Activated naive CD8-positive, alpha-beta T cell (primary cell): Measurements from ENCODE around the gene ITGAV.

Experiments
- H3K27ac Mint-ChIP-seq: one replicate; pipeline ENCODE4 v1.8.0; 2021; ENCODE audit warnings: mixed read lengths
- H3K27me3 Mint-ChIP-seq: one replicate; pipeline ENCODE4 v1.8.0; 2021; ENCODE audit warnings: mixed read lengths
- H3K36me3 Mint-ChIP-seq: one replicate; pipeline ENCODE4 v1.8.0; 2021; ENCODE audit warnings: mixed read lengths
- H3K4me1 Mint-ChIP-seq: one replicate; pipeline ENCODE4 v1.8.0; 2021; ENCODE audit warnings: low read depth, mixed read lengths
- H3K4me3 Mint-ChIP-seq: one replicate; pipeline ENCODE4 v1.8.0; 2021; ENCODE audit warnings: mild to moderate bottlenecking, mixed read lengths
- H3K9me3 Mint-ChIP-seq: one replicate; pipeline ENCODE4 v1.8.0; 2021; ENCODE audit warnings: low read depth, mixed read lengths

ITGAV gene

GRCh38 chr2:186614373-186614772 lies 24.5 kb downstream of the ITGAV start:
- no peak overlapping the region for H3K4me3 Mint-ChIP-seq
- H3K9me3 Mint-ChIP-seq, result no peaks in the 10 kb centered on the region
- H3K36me3 Mint-ChIP-seq, result peaks cover 4% of the 10 kb centered on the region
- H3K27ac Mint-ChIP-seq, result no peak overlapping the region
- H3K4me1 Mint-ChIP-seq, result no peaks in the 10 kb centered on the region
- no peaks in the 10 kb centered on the region for H3K27me3 Mint-ChIP-seq

GRCh38 chr2:186617148-186617547 lies 27.3 kb downstream of the ITGAV start:
- Mint-ChIP-seq H3K4me1 (no peaks in the 10 kb centered on the region), H3K27me3 (no peaks in the 10 kb centered on the region), H3K27ac (no peak overlapping the region), H3K9me3 (no peaks in the 10 kb centered on the region), H3K4me3 (no peak overlapping the region), H3K36me3 (peaks cover 4% of the 10 kb centered on the region)

DNA sequence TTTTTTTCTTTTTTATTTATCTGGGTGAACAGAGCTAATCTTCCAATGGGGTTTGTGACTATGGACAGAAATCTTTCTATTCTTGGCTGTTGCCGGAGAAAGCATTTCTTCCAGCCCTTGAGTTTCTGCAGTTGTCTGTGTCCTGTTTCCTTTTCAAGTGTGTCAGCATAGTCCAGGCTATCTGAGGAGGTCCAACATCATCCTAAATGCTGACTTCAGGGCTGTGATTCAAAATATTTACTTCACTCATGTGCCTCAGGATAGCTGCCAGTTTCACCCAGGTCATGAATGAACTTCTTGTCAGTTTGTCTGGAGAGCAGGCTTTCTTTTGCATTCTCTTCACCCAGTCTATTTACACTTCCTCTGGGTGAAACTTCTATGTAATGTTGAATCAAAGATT lies 27.9 kb downstream of the ITGAV start:
- no peaks in the 10 kb centered on the region for H3K4me1 Mint-ChIP-seq
- H3K27me3 Mint-ChIP-seq, result no peaks in the 10 kb centered on the region
- peaks cover 4% of the 10 kb centered on the region for H3K36me3 Mint-ChIP-seq
- H3K27ac Mint-ChIP-seq, result no peak overlapping the region
- H3K4me3 Mint-ChIP-seq, result no peak overlapping the region
- no peaks in the 10 kb centered on the region for H3K9me3 Mint-ChIP-seq

DNA sequence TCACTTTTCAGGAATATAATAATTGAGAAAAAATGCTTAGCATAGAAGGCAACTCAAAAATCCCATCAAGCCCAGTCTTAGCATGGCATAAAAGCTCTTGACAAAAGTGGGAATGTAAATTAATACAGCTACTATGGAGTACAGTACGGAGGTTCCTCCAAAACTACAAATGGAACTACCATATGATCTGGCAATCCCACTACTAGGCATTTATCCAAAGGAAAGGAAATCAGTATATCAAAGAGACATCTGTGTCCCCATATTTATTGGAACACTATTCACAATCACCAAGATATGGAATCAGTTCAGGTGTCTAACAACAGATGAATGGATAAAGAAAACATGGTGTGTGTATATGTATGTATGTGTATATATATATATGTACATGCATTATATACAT lies 28.8 kb downstream of the ITGAV start:
- H3K27ac Mint-ChIP-seq, result no peak overlapping the region
- no peaks in the 10 kb centered on the region for H3K27me3 Mint-ChIP-seq
- H3K36me3 Mint-ChIP-seq, result peaks cover 10% of the 10 kb centered on the region

GRCh38 chr2:186623084-186623483 lies 33.2 kb downstream of the ITGAV start:
- Mint-ChIP-seq H3K36me3 (peaks cover 18% of the 10 kb centered on the region), H3K27ac (no peak overlapping the region), H3K27me3 (no peaks in the 10 kb centered on the region), H3K9me3 (no peaks in the 10 kb centered on the region), H3K4me1 (no peaks in the 10 kb centered on the region), H3K4me3 (no peak overlapping the region)

More for the DNA sequence above, 28.8 kb downstream of the ITGAV start:
- H3K4me3 Mint-ChIP-seq, result no peak overlapping the region
- H3K4me1 Mint-ChIP-seq, result no peaks in the 10 kb centered on the region
- H3K9me3 Mint-ChIP-seq, result no peaks in the 10 kb centered on the region

DNA sequence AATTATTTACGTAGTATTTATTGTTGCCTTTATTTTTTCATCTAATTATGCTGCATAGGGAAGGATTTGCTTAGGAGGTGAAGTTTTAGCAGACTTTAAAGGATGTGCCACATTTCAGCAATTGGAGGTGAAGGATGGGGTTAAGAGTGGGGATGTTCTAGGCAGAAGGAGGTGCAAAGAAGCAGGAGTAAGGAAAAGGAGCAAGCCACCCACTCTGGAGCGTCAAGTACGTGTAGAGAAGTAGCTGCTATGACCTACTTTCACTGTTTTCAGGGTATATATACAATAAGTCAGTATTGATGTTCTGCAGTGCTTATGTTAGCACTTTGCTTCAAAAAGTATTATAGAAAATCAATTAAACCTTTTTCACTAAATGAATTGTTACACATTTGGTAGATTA lies 34.4 kb downstream of the ITGAV start:
- peaks cover 15% of the 10 kb centered on the region for H3K36me3 Mint-ChIP-seq
- no peaks in the 10 kb centered on the region for H3K27me3 Mint-ChIP-seq
- H3K9me3 Mint-ChIP-seq, result no peaks in the 10 kb centered on the region
- H3K4me3 Mint-ChIP-seq, result no peak overlapping the region
- no peak overlapping the region for H3K27ac Mint-ChIP-seq
- H3K4me1 Mint-ChIP-seq, result no peaks in the 10 kb centered on the region

GRCh38 chr2:186629250-186629996 lies 39.6 kb downstream of the ITGAV start:
- no peaks in the 10 kb centered on the region for H3K27me3 Mint-ChIP-seq
- no peaks in the 10 kb centered on the region for H3K4me1 Mint-ChIP-seq
- H3K36me3 Mint-ChIP-seq, result peaks cover 2% of the 10 kb centered on the region
- no peaks in the 10 kb centered on the region for H3K9me3 Mint-ChIP-seq
- H3K27ac Mint-ChIP-seq, result no peak overlapping the region
- H3K4me3 Mint-ChIP-seq, result no peak overlapping the region

- Mint-ChIP-seq H3K27ac (no peak overlapping the region), H3K4me3 (no peak overlapping the region), H3K9me3 (no peaks in the 10 kb centered on the region), H3K4me1 (no peaks in the 10 kb centered on the region), H3K27me3 (no peaks in the 10 kb centered on the region), H3K36me3 (no peaks in the 10 kb centered on the region)
Measured at GRCh38 chr2:186632417-186632816, 42.6 kb downstream of the ITGAV start.

DNA sequence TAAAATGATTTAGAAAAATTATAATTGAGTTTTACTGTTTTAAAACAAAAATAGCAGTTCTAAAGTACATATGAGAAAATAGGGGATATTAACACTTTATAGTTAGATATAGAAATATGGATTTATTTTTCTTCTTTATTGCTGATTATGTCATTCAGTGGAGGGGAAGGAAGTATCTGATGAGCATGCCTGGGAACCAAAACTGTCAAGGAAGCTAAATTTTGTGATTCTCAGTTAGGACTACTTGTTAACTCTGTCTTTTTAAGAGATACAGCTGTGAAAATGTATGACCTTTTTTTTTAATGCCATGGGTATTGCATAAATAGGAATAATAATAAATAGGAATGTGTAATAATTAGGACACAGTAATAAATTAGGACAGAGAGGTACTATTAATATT lies 44.8 kb downstream of the ITGAV start:
- no peaks in the 10 kb centered on the region for H3K27me3 Mint-ChIP-seq
- H3K4me1 Mint-ChIP-seq, result peaks cover 7% of the 10 kb centered on the region
- no peak overlapping the region for H3K4me3 Mint-ChIP-seq
- no peak overlapping the region for H3K27ac Mint-ChIP-seq
- H3K36me3 Mint-ChIP-seq, result no peaks in the 10 kb centered on the region
- no peaks in the 10 kb centered on the region for H3K9me3 Mint-ChIP-seq

GRCh38 chr2:186636800-186637496 lies 47.1 kb downstream of the ITGAV start:
- no peaks in the 10 kb centered on the region for H3K9me3 Mint-ChIP-seq
- H3K27me3 Mint-ChIP-seq, result no peaks in the 10 kb centered on the region
- no peak overlapping the region for H3K4me3 Mint-ChIP-seq
- H3K4me1 Mint-ChIP-seq, result peaks cover 22% of the 10 kb centered on the region
- no peak overlapping the region for H3K27ac Mint-ChIP-seq
- H3K36me3 Mint-ChIP-seq, result no peaks in the 10 kb centered on the region

DNA sequence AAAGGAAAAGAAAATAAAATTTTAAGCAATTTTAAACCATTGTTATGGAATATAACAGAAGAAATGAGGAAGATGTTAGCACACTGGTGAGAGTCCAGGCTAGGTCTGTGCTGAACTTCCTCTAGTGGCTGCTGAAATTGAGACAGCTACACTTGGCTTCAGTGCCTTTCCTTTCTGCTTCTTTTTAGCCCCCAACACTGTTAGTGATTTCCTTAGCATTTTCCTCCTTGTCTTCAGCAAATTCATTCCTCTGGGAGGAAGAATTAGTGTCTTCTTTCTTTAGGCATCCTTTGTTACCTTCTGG lies 47.6 kb downstream of the ITGAV start:
- peak overlapping the region; percentile 13 for H3K27ac Mint-ChIP-seq
- peaks cover 22% of the 10 kb centered on the region for H3K4me1 Mint-ChIP-seq
- H3K36me3 Mint-ChIP-seq, result no peaks in the 10 kb centered on the region
- H3K27me3 Mint-ChIP-seq, result no peaks in the 10 kb centered on the region
- no peaks in the 10 kb centered on the region for H3K9me3 Mint-ChIP-seq
- H3K4me3 Mint-ChIP-seq, result no peak overlapping the region

GRCh38 chr2:186639939-186640338 lies 50.1 kb downstream of the ITGAV start:
- Mint-ChIP-seq H3K36me3 (peaks cover 2% of the 10 kb centered on the region), H3K27me3 (no peaks in the 10 kb centered on the region), H3K4me3 (no peak overlapping the region), H3K27ac (no peak overlapping the region), H3K4me1 (peaks cover 22% of the 10 kb centered on the region), H3K9me3 (no peaks in the 10 kb centered on the region)

GRCh38 chr2:186641132-186641806 lies 51.4 kb downstream of the ITGAV start:
- Mint-ChIP-seq H3K36me3 (peaks cover 4% of the 10 kb centered on the region), H3K9me3 (no peaks in the 10 kb centered on the region), H3K4me1 (peaks cover 22% of the 10 kb centered on the region), H3K4me3 (no peak overlapping the region), H3K27me3 (no peaks in the 10 kb centered on the region), H3K27ac (no peak overlapping the region)

DNA sequence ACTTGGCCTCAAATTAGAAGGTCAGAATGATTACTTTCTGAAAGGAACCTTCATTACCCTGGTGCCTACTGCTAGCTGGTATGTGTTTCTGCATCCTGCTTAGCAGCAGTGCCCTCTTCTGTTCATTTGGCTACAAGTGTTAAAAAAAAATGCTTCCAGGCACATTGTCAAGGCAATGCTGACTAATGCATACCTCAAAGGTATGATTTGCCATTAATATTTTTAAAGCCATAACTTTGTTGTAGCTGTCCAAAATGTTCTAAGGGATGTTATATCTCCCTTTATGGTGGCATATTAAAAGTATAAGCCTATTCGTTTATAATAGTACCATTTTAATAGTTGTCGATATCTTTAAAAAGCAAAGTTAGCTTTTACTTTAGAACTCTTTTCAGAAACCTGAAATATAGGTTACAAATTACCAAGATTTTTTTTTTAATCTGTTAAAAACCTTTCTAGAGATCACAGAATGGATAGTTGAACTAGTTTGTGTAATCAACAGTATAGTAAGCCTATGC lies 52.0 kb downstream of the ITGAV start:
- peaks cover 22% of the 10 kb centered on the region for H3K4me1 Mint-ChIP-seq
- no peak overlapping the region for H3K4me3 Mint-ChIP-seq
- H3K9me3 Mint-ChIP-seq, result no peaks in the 10 kb centered on the region
- H3K27ac Mint-ChIP-seq, result no peak overlapping the region
- H3K36me3 Mint-ChIP-seq, result peaks cover 4% of the 10 kb centered on the region
- H3K27me3 Mint-ChIP-seq, result no peaks in the 10 kb centered on the region

DNA sequence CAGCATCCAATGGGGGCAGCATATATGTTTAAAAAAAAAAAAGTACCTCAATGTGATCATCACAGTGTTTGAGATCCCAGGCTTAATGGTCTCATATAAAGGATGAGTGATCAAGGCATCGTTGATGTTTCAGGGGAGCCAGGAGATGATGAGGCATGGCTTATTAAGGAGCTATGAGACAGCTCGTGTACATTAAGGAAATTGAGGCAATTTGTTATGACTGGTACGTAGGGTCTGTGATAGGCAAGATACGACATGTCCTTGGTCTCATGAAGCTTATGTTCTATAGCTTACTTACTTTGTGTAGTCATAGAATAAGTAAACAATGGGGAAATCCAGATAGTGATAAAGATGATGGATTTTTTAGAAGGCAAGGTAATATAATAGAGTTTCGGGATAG lies 54.9 kb downstream of the ITGAV start:
- H3K4me1 Mint-ChIP-seq, result peaks cover 14% of the 10 kb centered on the region
- no peaks in the 10 kb centered on the region for H3K27me3 Mint-ChIP-seq
- no peak overlapping the region for H3K27ac Mint-ChIP-seq
- no peak overlapping the region for H3K4me3 Mint-ChIP-seq
- no peaks in the 10 kb centered on the region for H3K9me3 Mint-ChIP-seq
- peaks cover 4% of the 10 kb centered on the region for H3K36me3 Mint-ChIP-seq
